ENCODE results near the gene NALCN.

Gene NALCN

DNA sequence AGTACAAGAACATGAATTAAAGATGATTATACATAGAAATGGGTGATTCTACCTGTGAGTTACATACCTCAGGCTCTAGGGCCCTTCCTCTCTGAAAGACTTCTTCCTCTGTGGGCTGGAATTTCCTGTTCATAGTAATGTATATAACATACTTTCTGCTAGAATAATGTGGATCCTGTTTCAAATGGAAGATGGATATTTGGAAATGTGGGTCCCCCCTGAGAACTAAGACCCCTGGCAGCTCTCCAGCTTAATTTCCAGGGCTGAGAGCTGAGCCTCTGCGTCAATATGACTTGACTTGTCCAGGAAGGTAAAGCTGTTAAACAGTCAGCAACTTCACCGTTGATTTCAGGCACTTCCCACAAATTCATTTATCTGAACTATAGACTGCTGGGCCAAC, 296.3 kb downstream of the NALCN start:
- Histone ChIP-seq H3K27me3 (ENCODE audit: insufficient read depth, insufficient read length) (no peaks in the 10 kb centered on the region), H3K9ac (ENCODE audit: insufficient read length, low read depth) (no peak overlapping the region), H3K4me1 (ENCODE audit: insufficient read depth, insufficient read length) (no peaks in the 10 kb centered on the region), H3K36me3 (ENCODE audit: insufficient read depth, insufficient read length, low read length) (no peaks in the 10 kb centered on the region), H3K4me3 (ENCODE audit: insufficient read length, low read depth) (no peak overlapping the region), H3K9me3 (ENCODE audit: insufficient read depth, low read length) (no peaks in the 10 kb centered on the region)
- TF ChIP-seq ZNF274 (IDR thresholded peaks at IDR 0.05; ENCODE audit: low read depth, low read length) (no peak), SUZ12 (IDR thresholded peaks at IDR 0.05; ENCODE audit: extremely low read depth, insufficient read depth, insufficient read length) (no peak), YY1 (IDR thresholded peaks at IDR 0.05; ENCODE audit: insufficient read depth, insufficient read length) (no peak)
- DNase-seq (ENCODE audit: low read depth, low spot score): no peak

DNA sequence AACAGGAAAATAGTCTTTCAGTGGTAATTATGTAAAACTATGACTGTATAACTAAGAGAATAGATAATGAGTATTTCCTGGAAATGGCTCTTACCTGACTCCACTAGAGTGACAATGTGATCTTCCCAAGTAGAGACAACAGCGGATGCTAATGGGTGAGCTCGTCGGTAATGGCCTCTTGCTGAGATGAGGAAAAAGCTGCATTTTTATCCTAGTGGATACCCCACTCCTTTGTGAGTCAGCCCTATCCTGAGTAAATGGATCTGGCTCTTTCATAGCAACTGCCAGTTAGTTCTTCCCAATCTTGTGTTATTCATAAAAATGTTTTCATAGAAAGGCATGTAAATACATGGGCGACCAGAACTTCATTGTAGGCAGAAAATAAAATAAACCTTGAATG, 299.5 kb downstream of the NALCN start:
- Histone ChIP-seq H3K9ac (ENCODE audit: insufficient read length, low read depth) (no peak overlapping the region), H3K36me3 (ENCODE audit: insufficient read depth, insufficient read length, low read length) (no peaks in the 10 kb centered on the region), H3K9me3 (ENCODE audit: insufficient read depth, low read length) (no peaks in the 10 kb centered on the region), H3K4me1 (ENCODE audit: insufficient read depth, insufficient read length) (no peaks in the 10 kb centered on the region), H3K4me3 (ENCODE audit: insufficient read length, low read depth) (no peak overlapping the region), H3K27me3 (ENCODE audit: insufficient read depth, insufficient read length) (no peaks in the 10 kb centered on the region)
- no peak for TF ChIP-seq YY1 (IDR thresholded peaks at IDR 0.05; ENCODE audit: insufficient read depth, insufficient read length)
- no peak for TF ChIP-seq SUZ12 (IDR thresholded peaks at IDR 0.05; ENCODE audit: extremely low read depth, insufficient read depth, insufficient read length)
- TF ChIP-seq ZNF274 (IDR thresholded peaks at IDR 0.05; ENCODE audit: low read depth, low read length): no peak
- peak; percentile 32 for DNase-seq (ENCODE audit: low read depth, low spot score)

DNA sequence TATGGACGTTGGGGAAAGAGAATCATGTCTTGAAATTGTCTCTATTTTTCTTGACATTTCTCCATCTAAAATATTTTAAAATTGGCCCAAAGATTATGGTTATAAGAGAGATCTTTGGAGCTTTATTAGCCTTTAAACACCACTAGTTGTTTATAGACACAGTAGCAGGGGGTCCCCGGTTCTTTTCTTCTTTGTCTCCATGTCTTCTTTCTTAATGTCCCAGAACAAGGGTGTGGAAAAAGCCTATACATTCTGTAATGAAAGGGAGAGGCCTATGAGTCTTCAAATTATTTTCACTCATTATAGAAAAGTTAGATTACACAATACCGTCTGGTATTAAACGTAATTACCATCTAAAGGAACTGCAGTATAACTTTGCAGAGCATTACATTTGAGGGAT, 300.0 kb downstream of the NALCN start:
- H3K4me1 ChIP-seq (ENCODE audit: insufficient read depth, insufficient read length): no peaks in the 10 kb centered on the region
- DNase-seq (ENCODE audit: low read depth, low spot score): no peak
- no peaks in the 10 kb centered on the region for H3K36me3 ChIP-seq (ENCODE audit: insufficient read depth, insufficient read length, low read length)
- no peaks in the 10 kb centered on the region for H3K9me3 ChIP-seq (ENCODE audit: insufficient read depth, low read length)
- H3K4me3 ChIP-seq (ENCODE audit: insufficient read length, low read depth): no peak overlapping the region
- TF ChIP-seq ZNF274 (IDR thresholded peaks at IDR 0.05; ENCODE audit: low read depth, low read length) (no peak), SUZ12 (IDR thresholded peaks at IDR 0.05; ENCODE audit: extremely low read depth, insufficient read depth, insufficient read length) (no peak)
- no peak overlapping the region for H3K9ac ChIP-seq (ENCODE audit: insufficient read length, low read depth)
- no peaks in the 10 kb centered on the region for H3K27me3 ChIP-seq (ENCODE audit: insufficient read depth, insufficient read length)

DNA sequence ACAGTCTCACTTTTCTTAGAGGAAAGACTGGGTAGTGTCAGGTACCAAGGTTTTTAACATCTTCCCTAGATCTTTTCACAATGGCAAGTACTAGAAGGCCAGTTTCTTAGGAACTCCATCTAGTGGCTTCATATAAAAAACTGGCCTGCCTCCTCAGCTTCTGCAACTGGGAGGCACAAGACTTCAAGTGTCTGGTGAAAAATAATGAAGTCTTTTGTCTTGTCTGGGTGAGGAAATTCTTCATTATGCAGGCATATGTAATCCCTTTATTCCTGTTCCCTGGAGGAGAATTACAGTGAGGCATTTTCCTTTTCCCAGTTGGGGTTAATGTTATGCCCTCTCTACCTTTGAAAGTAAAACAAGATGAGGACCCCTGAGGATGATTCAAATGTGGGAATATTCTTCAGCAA, 300.5 kb downstream of the NALCN start:
- no peaks in the 10 kb centered on the region for H3K9me3 ChIP-seq (ENCODE audit: insufficient read depth, low read length)
- DNase-seq (ENCODE audit: low read depth, low spot score): peak; percentile 70
- H3K4me1 ChIP-seq (ENCODE audit: insufficient read depth, insufficient read length): no peaks in the 10 kb centered on the region
- no peaks in the 10 kb centered on the region for H3K36me3 ChIP-seq (ENCODE audit: insufficient read depth, insufficient read length, low read length)
- TF ChIP-seq SUZ12 (IDR thresholded peaks at IDR 0.05; ENCODE audit: extremely low read depth, insufficient read depth, insufficient read length): no peak
- TF ChIP-seq ZNF274 (IDR thresholded peaks at IDR 0.05; ENCODE audit: low read depth, low read length): no peak
- no peak for TF ChIP-seq YY1 (IDR thresholded peaks at IDR 0.05; ENCODE audit: insufficient read depth, insufficient read length)
- H3K9ac ChIP-seq (ENCODE audit: insufficient read length, low read depth): no peak overlapping the region
- no peak overlapping the region for H3K4me3 ChIP-seq (ENCODE audit: insufficient read length, low read depth)
- H3K27me3 ChIP-seq (ENCODE audit: insufficient read depth, insufficient read length): no peaks in the 10 kb centered on the region

DNA sequence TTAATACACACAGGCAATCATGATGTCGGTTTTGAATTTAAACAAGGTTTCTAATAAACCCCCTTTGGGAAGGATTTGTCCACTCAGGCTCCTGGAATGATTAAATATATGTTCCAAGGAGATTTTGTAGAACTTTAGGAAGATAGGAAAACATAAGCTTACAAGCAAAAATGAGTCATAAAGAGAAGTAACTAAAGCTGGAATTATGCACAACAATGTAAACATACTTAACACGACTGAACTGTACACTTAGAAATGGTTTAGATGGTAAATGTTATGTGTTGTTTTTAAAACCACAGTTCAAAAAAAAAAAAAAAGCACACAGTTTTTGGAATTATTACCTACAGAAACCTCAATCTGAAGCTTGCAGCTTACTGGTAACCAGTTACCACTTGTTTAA, 304.4 kb downstream of the NALCN start:
- DNase-seq (ENCODE audit: low read depth, low spot score): no peak
- Histone ChIP-seq H3K4me1 (ENCODE audit: insufficient read depth, insufficient read length) (no peaks in the 10 kb centered on the region), H3K9me3 (ENCODE audit: insufficient read depth, low read length) (no peaks in the 10 kb centered on the region), H3K36me3 (ENCODE audit: insufficient read depth, insufficient read length, low read length) (no peaks in the 10 kb centered on the region), H3K27me3 (ENCODE audit: insufficient read depth, insufficient read length) (no peaks in the 10 kb centered on the region), H3K9ac (ENCODE audit: insufficient read length, low read depth) (no peak overlapping the region), H3K4me3 (ENCODE audit: insufficient read length, low read depth) (no peak overlapping the region)
- no peak for TF ChIP-seq YY1 (IDR thresholded peaks at IDR 0.05; ENCODE audit: insufficient read depth, insufficient read length)
- TF ChIP-seq ZNF274 (IDR thresholded peaks at IDR 0.05; ENCODE audit: low read depth, low read length): no peak
- no peak for TF ChIP-seq SUZ12 (IDR thresholded peaks at IDR 0.05; ENCODE audit: extremely low read depth, insufficient read depth, insufficient read length)

DNA sequence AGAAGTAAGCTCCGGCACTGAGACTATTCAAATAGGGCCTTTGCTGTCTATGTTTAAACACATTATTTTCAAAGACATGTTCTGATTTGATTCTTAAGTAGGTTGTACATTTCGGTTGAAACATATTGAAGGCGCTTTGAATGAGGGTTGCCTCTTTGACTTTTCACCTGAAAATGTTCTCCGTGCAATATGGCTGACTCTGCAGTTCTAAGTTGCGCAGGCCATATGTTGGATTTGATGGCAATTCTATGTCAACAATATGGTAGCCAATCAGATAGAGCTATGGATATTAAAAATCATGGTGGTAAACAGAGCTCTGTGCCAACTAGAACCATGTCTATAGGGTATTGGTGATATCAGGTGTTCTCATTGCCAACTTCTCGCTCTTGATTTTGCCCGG, 307.3 kb downstream of the NALCN start:
- Histone ChIP-seq H3K4me3 (ENCODE audit: insufficient read length, low read depth) (no peak overlapping the region), H3K36me3 (ENCODE audit: insufficient read depth, insufficient read length, low read length) (no peaks in the 10 kb centered on the region), H3K9ac (ENCODE audit: insufficient read length, low read depth) (no peak overlapping the region), H3K4me1 (ENCODE audit: insufficient read depth, insufficient read length) (no peaks in the 10 kb centered on the region), H3K9me3 (ENCODE audit: insufficient read depth, low read length) (0 out of 2 replicates have a peak, but pooled peaks cover 7% of the 10 kb centered on the region), H3K27me3 (ENCODE audit: insufficient read depth, insufficient read length) (no peaks in the 10 kb centered on the region)
- TF ChIP-seq SUZ12 (IDR thresholded peaks at IDR 0.05; ENCODE audit: extremely low read depth, insufficient read depth, insufficient read length) (no peak), YY1 (IDR thresholded peaks at IDR 0.05; ENCODE audit: insufficient read depth, insufficient read length) (no peak), ZNF274 (IDR thresholded peaks at IDR 0.05; ENCODE audit: low read depth, low read length) (no peak)
- DNase-seq (ENCODE audit: low read depth, low spot score): no peak

DNA sequence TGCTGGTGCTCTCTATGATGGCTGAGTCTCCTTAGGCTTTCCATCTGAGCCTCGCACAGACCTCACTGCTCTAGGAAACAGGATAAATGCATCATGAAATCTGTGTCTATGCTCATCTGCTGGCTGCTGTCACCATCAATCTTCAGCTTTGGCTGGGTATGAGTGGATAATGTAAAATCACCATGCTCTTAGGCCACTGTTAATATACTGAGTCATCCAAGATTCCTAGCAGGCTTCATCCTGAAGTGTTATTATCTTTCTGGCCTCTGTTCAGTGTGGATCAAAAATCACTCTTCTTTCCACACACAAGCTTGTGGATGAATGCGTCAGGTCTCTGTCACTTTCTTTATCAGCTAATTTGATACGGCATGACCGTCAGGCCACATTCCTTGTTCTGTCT, 317.4 kb downstream of the NALCN start:
- Histone ChIP-seq H3K4me1 (ENCODE audit: insufficient read depth, insufficient read length) (no peaks in the 10 kb centered on the region), H3K4me3 (ENCODE audit: insufficient read length, low read depth) (no peak overlapping the region), H3K27me3 (ENCODE audit: insufficient read depth, insufficient read length) (no peaks in the 10 kb centered on the region), H3K9ac (ENCODE audit: insufficient read length, low read depth) (no peak overlapping the region), H3K9me3 (ENCODE audit: insufficient read depth, low read length) (no peaks in the 10 kb centered on the region), H3K36me3 (ENCODE audit: insufficient read depth, insufficient read length, low read length) (no peaks in the 10 kb centered on the region)
- no peak for DNase-seq (ENCODE audit: low read depth, low spot score)
- TF ChIP-seq ZNF274 (IDR thresholded peaks at IDR 0.05; ENCODE audit: low read depth, low read length) (no peak), YY1 (IDR thresholded peaks at IDR 0.05; ENCODE audit: insufficient read depth, insufficient read length) (no peak), SUZ12 (IDR thresholded peaks at IDR 0.05; ENCODE audit: extremely low read depth, insufficient read depth, insufficient read length) (no peak)

DNA sequence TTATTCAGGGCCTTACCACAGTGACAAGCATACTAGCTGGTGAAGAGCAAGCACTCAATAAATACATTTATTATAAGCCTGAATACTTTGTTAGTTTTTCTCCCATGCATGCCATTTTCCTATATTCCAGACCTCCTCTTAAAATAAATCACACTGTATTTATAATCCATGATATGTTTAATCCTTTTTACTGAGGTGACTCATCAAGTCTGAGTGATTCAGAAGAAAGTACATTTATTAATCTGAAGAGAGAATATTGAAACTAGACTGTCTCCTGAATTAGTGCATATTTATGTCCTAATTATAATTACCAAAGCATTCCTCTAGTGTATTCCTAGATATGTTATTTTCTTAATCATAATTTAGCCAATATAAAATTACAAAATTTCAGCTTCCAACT, 323.3 kb downstream of the NALCN start:
- TF ChIP-seq SUZ12 (IDR thresholded peaks at IDR 0.05; ENCODE audit: extremely low read depth, insufficient read depth, insufficient read length) (no peak), YY1 (IDR thresholded peaks at IDR 0.05; ENCODE audit: insufficient read depth, insufficient read length) (no peak), ZNF274 (IDR thresholded peaks at IDR 0.05; ENCODE audit: low read depth, low read length) (no peak)
- H3K27me3 ChIP-seq (ENCODE audit: insufficient read depth, insufficient read length): no peaks in the 10 kb centered on the region
- H3K4me1 ChIP-seq (ENCODE audit: insufficient read depth, insufficient read length): no peaks in the 10 kb centered on the region
- no peaks in the 10 kb centered on the region for H3K9me3 ChIP-seq (ENCODE audit: insufficient read depth, low read length)
- no peak for DNase-seq (ENCODE audit: low read depth, low spot score)
- no peak overlapping the region for H3K9ac ChIP-seq (ENCODE audit: insufficient read length, low read depth)
- no peaks in the 10 kb centered on the region for H3K36me3 ChIP-seq (ENCODE audit: insufficient read depth, insufficient read length, low read length)
- H3K4me3 ChIP-seq (ENCODE audit: insufficient read length, low read depth): no peak overlapping the region
